Neuron (in vitro differentiated cells): ENCODE measurements around the gene ATP6V1D.

ENCODE experiments used
- H2AFZ ChIP-seq: one replicate; pipeline ENCODE4 v1.6.1; 2013; ENCODE audit warnings: low read depth, mild to moderate bottlenecking, inconsistent platforms, low read length, moderate library complexity
- H3K27me3 ChIP-seq: one replicate; pipeline ENCODE4 v1.6.1; 2013; ENCODE audit warnings: low read length; ENCODE audit not compliant: insufficient read depth
- H3K36me3 ChIP-seq: one replicate; pipeline ENCODE4 v1.6.1; 2013; ENCODE audit warnings: low read length; ENCODE audit not compliant: insufficient read depth
- H3K4me1 ChIP-seq: one replicate; pipeline ENCODE4 v1.6.1; 2013; ENCODE audit warnings: low read length; ENCODE audit not compliant: insufficient read depth
- H3K4me3 ChIP-seq: 2 replicates; pipeline ENCODE4 v1.5.1; 2013; ENCODE audit warnings: mild to moderate bottlenecking, low read length, moderate library complexity
- H3K9me3 ChIP-seq: one replicate; pipeline ENCODE4 v1.6.1; 2013; ENCODE audit warnings: low read length

The ATP6V1D gene

GRCh38 chr14:67389811-67390534 is 30.4 kb upstream of the ATP6V1D start:
- no peak overlapping the region for H3K4me3 ChIP-seq
- no peaks in the 10 kb centered on the region for H3K9me3 ChIP-seq
- no peak overlapping the region for H2AFZ ChIP-seq
- peaks cover 14% of the 10 kb centered on the region for H3K36me3 ChIP-seq
- H3K4me1 ChIP-seq, result no peaks in the 10 kb centered on the region
- H3K27me3 ChIP-seq, result no peaks in the 10 kb centered on the region

GRCh38 chr14:67389275-67389674 is 29.7 kb upstream of the ATP6V1D start:
- Histone ChIP-seq H3K4me1 (no peaks in the 10 kb centered on the region), H3K27me3 (no peaks in the 10 kb centered on the region), H2AFZ (no peak overlapping the region), H3K4me3 (no peak overlapping the region), H3K36me3 (peaks cover 21% of the 10 kb centered on the region), H3K9me3 (no peaks in the 10 kb centered on the region)

DNA sequence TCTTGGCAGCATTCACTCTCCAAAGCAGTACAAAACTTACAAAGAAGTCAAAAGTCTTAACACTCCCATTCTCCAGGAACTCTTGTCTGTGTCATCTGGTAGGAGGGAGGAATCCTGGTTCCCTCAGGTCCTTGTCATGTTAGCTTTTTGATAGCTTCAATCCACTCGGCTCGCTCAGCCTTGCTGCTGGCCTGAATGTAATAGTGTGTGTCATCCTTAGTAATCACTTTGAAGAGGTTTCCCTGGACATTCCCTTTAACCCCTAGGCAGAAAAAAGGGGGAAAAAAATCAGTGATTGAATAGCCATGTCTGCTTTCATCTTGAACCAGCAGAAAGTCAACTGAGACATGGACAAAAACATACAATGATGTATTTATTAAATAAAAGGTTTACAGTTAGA is 27.6 kb upstream of the ATP6V1D start:
- Histone ChIP-seq H3K4me3 (no peak overlapping the region), H3K27me3 (no peaks in the 10 kb centered on the region), H2AFZ (no peak overlapping the region), H3K4me1 (no peaks in the 10 kb centered on the region), H3K36me3 (peaks cover 40% of the 10 kb centered on the region), H3K9me3 (no peaks in the 10 kb centered on the region)

GRCh38 chr14:67385618-67386017 is 26.0 kb upstream of the ATP6V1D start:
- Histone ChIP-seq H2AFZ (no peak overlapping the region), H3K9me3 (no peaks in the 10 kb centered on the region), H3K27me3 (no peaks in the 10 kb centered on the region), H3K4me3 (no peak overlapping the region), H3K4me1 (no peaks in the 10 kb centered on the region), H3K36me3 (peaks cover 56% of the 10 kb centered on the region)

DNA sequence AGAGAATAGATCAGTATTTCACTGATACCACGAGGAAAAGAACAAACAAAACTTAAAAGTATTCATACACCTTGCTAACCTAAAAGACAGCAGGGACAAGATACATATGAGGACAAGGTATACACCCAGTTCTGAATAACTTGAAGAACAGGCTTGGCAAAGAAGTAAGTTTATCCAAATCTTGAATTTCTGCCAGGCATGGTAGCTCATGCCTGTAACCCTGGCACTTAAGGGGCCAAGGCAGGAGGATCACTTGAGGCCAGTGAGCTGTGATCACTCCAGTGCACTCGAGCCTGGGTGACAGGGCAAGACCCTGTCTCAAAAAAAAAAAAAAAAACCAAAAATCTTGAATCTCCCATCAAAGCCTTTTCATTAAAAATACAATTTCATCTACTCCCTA is 25.5 kb upstream of the ATP6V1D start:
- Histone ChIP-seq H2AFZ (no peak overlapping the region), H3K27me3 (no peaks in the 10 kb centered on the region), H3K36me3 (peaks cover 61% of the 10 kb centered on the region), H3K4me3 (no peak overlapping the region), H3K9me3 (no peaks in the 10 kb centered on the region), H3K4me1 (no peaks in the 10 kb centered on the region)

DNA sequence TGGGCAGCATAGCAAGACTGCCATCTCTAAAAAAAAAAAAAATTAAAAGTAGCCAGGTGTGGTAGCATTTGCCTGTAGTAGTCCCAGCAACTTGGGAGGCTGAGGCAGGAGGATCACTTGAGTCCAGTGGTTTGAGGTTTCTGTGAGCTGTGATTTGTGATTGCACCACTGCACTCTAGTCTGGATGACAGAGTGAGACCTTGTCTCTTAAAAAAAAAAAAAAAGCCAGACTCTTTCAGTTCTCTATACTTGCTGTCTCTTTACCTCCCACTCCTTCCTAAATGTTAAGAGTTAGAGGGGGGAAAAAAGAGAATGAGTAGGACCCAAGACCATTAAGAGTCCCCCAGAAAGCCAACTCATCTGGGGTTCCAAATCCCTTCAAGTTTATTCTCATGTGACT is 18.3 kb upstream of the ATP6V1D start:
- H3K9me3 ChIP-seq, result no peaks in the 10 kb centered on the region
- H2AFZ ChIP-seq, result no peak overlapping the region
- H3K4me3 ChIP-seq, result no peak overlapping the region
- H3K36me3 ChIP-seq, result peaks cover 87% of the 10 kb centered on the region
- H3K27me3 ChIP-seq, result no peaks in the 10 kb centered on the region
- no peaks in the 10 kb centered on the region for H3K4me1 ChIP-seq

- no peaks in the 10 kb centered on the region for H3K27me3 ChIP-seq
- H3K4me3 ChIP-seq, result no peak overlapping the region
- peaks cover 76% of the 10 kb centered on the region for H3K36me3 ChIP-seq
- H2AFZ ChIP-seq, result no peak overlapping the region
- no peaks in the 10 kb centered on the region for H3K4me1 ChIP-seq
- no peaks in the 10 kb centered on the region for H3K9me3 ChIP-seq
Observed at GRCh38 chr14:67373347-67373746, 13.7 kb upstream of the ATP6V1D start.

DNA sequence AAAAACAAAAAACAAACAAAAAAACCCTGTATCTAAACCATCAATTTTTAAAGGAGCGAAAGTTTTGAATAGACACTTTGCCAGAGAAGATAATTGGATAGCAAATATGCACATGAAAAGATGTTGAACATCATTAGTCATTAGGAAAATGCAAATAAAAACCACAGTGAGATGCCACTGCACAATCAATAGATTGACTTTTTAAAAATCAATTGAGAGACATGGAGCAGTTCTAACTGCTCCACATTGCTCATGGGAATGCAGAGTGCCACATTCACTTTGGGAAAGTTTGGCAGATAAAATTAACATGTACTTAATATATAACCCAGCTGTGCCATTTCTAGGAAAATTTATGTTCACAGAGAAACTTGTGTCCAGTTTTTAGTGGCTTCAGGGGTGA is 13.2 kb upstream of the ATP6V1D start:
- Histone ChIP-seq H3K4me1 (no peaks in the 10 kb centered on the region), H3K27me3 (no peaks in the 10 kb centered on the region), H3K36me3 (peaks cover 80% of the 10 kb centered on the region), H2AFZ (no peak overlapping the region), H3K4me3 (no peak overlapping the region), H3K9me3 (no peaks in the 10 kb centered on the region)

GRCh38 chr14:67371247-67372148 is 11.9 kb upstream of the ATP6V1D start:
- no peaks in the 10 kb centered on the region for H3K9me3 ChIP-seq
- peaks cover 79% of the 10 kb centered on the region for H3K36me3 ChIP-seq
- H3K27me3 ChIP-seq, result no peaks in the 10 kb centered on the region
- no peak overlapping the region for H3K4me3 ChIP-seq
- no peaks in the 10 kb centered on the region for H3K4me1 ChIP-seq
- no peak overlapping the region for H2AFZ ChIP-seq

GRCh38 chr14:67370830-67371229 is 11.2 kb upstream of the ATP6V1D start:
- Histone ChIP-seq H3K4me1 (no peaks in the 10 kb centered on the region), H3K9me3 (no peaks in the 10 kb centered on the region), H2AFZ (no peak overlapping the region), H3K27me3 (no peaks in the 10 kb centered on the region), H3K36me3 (peaks cover 79% of the 10 kb centered on the region), H3K4me3 (no peak overlapping the region)

GRCh38 chr14:67365476-67365875 is 5.9 kb upstream of the ATP6V1D start:
- H3K27me3 ChIP-seq, result no peaks in the 10 kb centered on the region
- peaks cover 18% of the 10 kb centered on the region for H3K4me1 ChIP-seq
- peaks cover 55% of the 10 kb centered on the region for H3K36me3 ChIP-seq
- H2AFZ ChIP-seq, result no peak overlapping the region
- H3K4me3 ChIP-seq, result no peak overlapping the region
- H3K9me3 ChIP-seq, result no peaks in the 10 kb centered on the region

- H3K36me3 ChIP-seq, result peaks cover 13% of the 10 kb centered on the region
- H3K4me3 ChIP-seq, result peak overlapping the region; percentile 88
- H2AFZ ChIP-seq, result peak overlapping the region; percentile 48
- peaks cover 42% of the 10 kb centered on the region for H3K4me1 ChIP-seq
- H3K9me3 ChIP-seq, result no peaks in the 10 kb centered on the region
- no peaks in the 10 kb centered on the region for H3K27me3 ChIP-seq
Observed at GRCh38 chr14:67360470-67361206, 1.0 kb upstream of the ATP6V1D start.
